Motor neuron (in vitro differentiated cells): ENCODE measurements around the gene VAMP1. TPM values are rescaled to one million over a fixed set of nuclear protein-coding genes. Genes with fewer than 3 reads are reported as not detected.
"Not testable (repeated sequence)": the region's sequence is repeated elsewhere in the genome, so short reads cannot be mapped to it uniquely, and the experiment has no call there.

ENCODE experiments used
- ATAC-seq, 8 experiments: fragments of 200-7000 bp; cut with Tn5 transposase; replicated peaks in 6 of 8; 2 replicates each; pipeline ENCODE4 v1.8.0; 2021; ENCODE audit warnings: mild to moderate bottlenecking in 8 of 8, moderate library complexity in 8 of 8
- H3K27ac ChIP-seq, 2 donors: fragments of 250-450 bp; sonication (Bioruptor Pico); 2 replicates each; pipeline ENCODE4 v1.9.0; 2021; ENCODE audit warnings: antibody characterized with exemption in 2 of 2, mild to moderate bottlenecking in 2 of 2, moderate library complexity in 1 of 2
- H3K4me1 ChIP-seq, 2 donors: fragments of 250-450 bp; sonication (Bioruptor Pico); replicated peaks in 1 of 2; 2 replicates each; pipeline ENCODE4 v1.6.1; 2021; ENCODE audit warnings: antibody characterized with exemption in 2 of 2, mild to moderate bottlenecking in 2 of 2, moderate library complexity in 1 of 2
- H3K4me3 ChIP-seq, 5 donors: fragments of 250-450 bp; sonication (Bioruptor Pico); 2 replicates each; pipeline ENCODE4 v1.9.0; 2021; ENCODE audit warnings: antibody characterized with exemption in 5 of 5, mild to moderate bottlenecking in 5 of 5, moderate library complexity in 4 of 5
- WGBS, 10 experiments: fragments of 450-650 bp; shearing (Covaris generic); methylation state at CpG; one replicate each; pipeline ENCODE4 v1.0.0; 2022; 5-methylcytosine and 5-hydroxymethylcytosine counted together
- in situ Hi-C, 9 experiments: fragments of 400-800 bp; cut with MboI; loops; one replicate each; pipeline ENCODE4 v1.15.0; 2021; ENCODE audit warnings: low sequenced_read_pairs in 9 of 9, low pct_unique_long_range_greater_than_20kb in 2 of 9; ENCODE audit not compliant: unreplicated experiment in 9 of 9
- total RNA-seq, 8 experiments: library from RNA; unstranded; fragments of 300-600 nt; gene quantifications; 2 replicates each; pipeline versions ENCODE4 v1.2.3 to v1.2.4, GENCODE V29; 2022

The VAMP1 gene
- total RNA-seq, 8 experiments from 2014 or later = 6.1 to 38.3 (median 15.9) TPM

- no peak for ATAC-seq
- 29 to 100% (median 79%) methylated on average over 1 of the region's 1 CpG; no CpG with 5 or more reads in 2 of the 10 experiments for WGBS, 10 experiments
- in situ Hi-C loops = no loop called here
Observed at GRCh38 chr12:6440391-6440790, 30.1 kb downstream of the VAMP1 start.

GRCh38 chr12:6438345-6438744 is 32.1 kb downstream of the VAMP1 start:
- no peak overlapping the region for H3K27ac ChIP-seq
- 60 to 94% (median 90%) methylated on average over 1 to 12 of the region's 12 CpGs for WGBS, 10 experiments
- H3K4me1 ChIP-seq = no peaks in the 10 kb centered on the region
- no peak overlapping the region for H3K4me3 ChIP-seq
- in situ Hi-C loops = no loop called here
- ATAC-seq = no peak

More at GRCh38 chr12:6440391-6440790, 30.1 kb downstream of the VAMP1 start:
- H3K27ac ChIP-seq = no peak overlapping the region
- H3K4me3 ChIP-seq = no peak overlapping the region
- no peaks in the 10 kb centered on the region for H3K4me1 ChIP-seq

- Histone ChIP-seq H3K4me1 (no peaks in the 10 kb centered on the region), H3K27ac (no peak overlapping the region), H3K4me3 (no peak overlapping the region)
- in situ Hi-C loops = no loop called here
- WGBS, 10 experiments = 33 to 90% (median 80%) methylated on average over 1 to 3 of the region's 3 CpGs; no CpG with 5 or more reads in 5 of the 10 experiments
- ATAC-seq = no peak
Observed at GRCh38 chr12:6437586-6437985, 32.9 kb downstream of the VAMP1 start.

GRCh38 chr12:6435961-6436715 is 34.3 kb downstream of the VAMP1 start:
- 69 to 100% (median 94%) methylated on average over 3 to 10 of the region's 13 CpGs for WGBS, 10 experiments
- ATAC-seq = no peak
- Histone ChIP-seq H3K27ac (no peak overlapping the region), H3K4me3 (no peak overlapping the region), H3K4me1 (peaks cover 0 to under 1% of the 10 kb centered on the region in 2 donors)
- in situ Hi-C loops = no loop called here

GRCh38 chr12:6434205-6435140 is 36.0 kb downstream of the VAMP1 start:
- H3K27ac ChIP-seq = no peak overlapping the region
- no peak for ATAC-seq

GRCh38 chr12:6432991-6433390 is 37.5 kb downstream of the VAMP1 start:
- ATAC-seq = no peak
- in situ Hi-C loops = no loop called here
- H3K4me1 ChIP-seq = peaks cover 6 to 12% of the 10 kb centered on the region in 2 donors
- 68 to 100% (median 91%) methylated on average over 1 to 5 of the region's 5 CpGs for WGBS, 10 experiments
- H3K27ac ChIP-seq = no peak overlapping the region
- H3K4me3 ChIP-seq = no peak overlapping the region

More at GRCh38 chr12:6434205-6435140, 36.0 kb downstream of the VAMP1 start:
- WGBS, 10 experiments = 78 to 100% (median 82%) methylated on average over 1 to 8 of the region's 17 CpGs
- Histone ChIP-seq H3K4me1 (peaks cover 6 to 12% of the 10 kb centered on the region in 2 donors), H3K4me3 (no peak overlapping the region)
- in situ Hi-C loops = no loop called here

GRCh38 chr12:6430124-6430989 is 40.1 kb downstream of the VAMP1 start:
- in situ Hi-C loops = no loop called here
- 0 to 97% (median 78%) methylated on average over 2 to 19 of the region's 19 CpGs for WGBS, 10 experiments
- peak; percentile 86 to 94 (median 91) for ATAC-seq
- no peak overlapping the region for H3K27ac ChIP-seq
- no peak overlapping the region for H3K4me3 ChIP-seq
- H3K4me1 ChIP-seq = peaks cover 6 to 12% of the 10 kb centered on the region in 2 donors

- Histone ChIP-seq H3K4me1 (peaks cover 6 to 12% of the 10 kb centered on the region in 2 donors), H3K4me3 (no peak overlapping the region), H3K27ac (no peak overlapping the region)
- ATAC-seq = no peak
- 17 to 100% (median 74%) methylated on average over 1 to 3 of the region's 3 CpGs for WGBS, 10 experiments
- in situ Hi-C loops = no loop called here
Observed at GRCh38 chr12:6428326-6428725, 42.2 kb downstream of the VAMP1 start.

GRCh38 chr12:6427796-6428195 is 42.7 kb downstream of the VAMP1 start:
- H3K4me3 ChIP-seq, in situ Hi-C loops, H3K27ac ChIP-seq, ATAC-seq: not testable (repeated sequence)
- 86 to 100% (median 99%) methylated on average over 2 to 8 of the region's 10 CpGs; no CpG with 5 or more reads in 2 of the 10 experiments for WGBS, 10 experiments
- peaks cover 6 to 12% of the 10 kb centered on the region in 2 donors for H3K4me1 ChIP-seq

- no peak overlapping the region for H3K27ac ChIP-seq
- WGBS, 10 experiments = 80 to 100% (median 92%) methylated on average over 3 to 12 of the region's 14 CpGs; no CpG with 5 or more reads in 1 of the 10 experiments
Observed at GRCh38 chr12:6426882-6427671, 43.4 kb downstream of the VAMP1 start.

GRCh38 chr12:6425590-6426531 is 44.6 kb downstream of the VAMP1 start:
- peaks cover 6 to 8% of the 10 kb centered on the region in 2 donors for H3K4me1 ChIP-seq
- in situ Hi-C loops = no loop called here
- H3K4me3 ChIP-seq = no peak overlapping the region
- ATAC-seq = peak in 3 of 8 experiments; percentile 21 to 61 (median 24)
- WGBS, 10 experiments = 50 to 98% (median 84%) methylated on average over 1 to 14 of the region's 23 CpGs; no CpG with 5 or more reads in 3 of the 10 experiments
- H3K27ac ChIP-seq = no peak overlapping the region

More at GRCh38 chr12:6426882-6427671, 43.4 kb downstream of the VAMP1 start:
- ATAC-seq = no peak
- H3K4me3 ChIP-seq = no peak overlapping the region
- H3K4me1 ChIP-seq = peaks cover 6 to 12% of the 10 kb centered on the region in 2 donors
- in situ Hi-C loops = no loop called here
